Globus pallidus (tissue), 1 donor: ENCODE data around the gene KNOP1.

Experiments
- DNase-seq: peaks from one replicate; pipeline ENCODE4 v3.0.0-alpha.2; 2015; ENCODE audit warnings: low spot score

The KNOP1 gene, protein sequence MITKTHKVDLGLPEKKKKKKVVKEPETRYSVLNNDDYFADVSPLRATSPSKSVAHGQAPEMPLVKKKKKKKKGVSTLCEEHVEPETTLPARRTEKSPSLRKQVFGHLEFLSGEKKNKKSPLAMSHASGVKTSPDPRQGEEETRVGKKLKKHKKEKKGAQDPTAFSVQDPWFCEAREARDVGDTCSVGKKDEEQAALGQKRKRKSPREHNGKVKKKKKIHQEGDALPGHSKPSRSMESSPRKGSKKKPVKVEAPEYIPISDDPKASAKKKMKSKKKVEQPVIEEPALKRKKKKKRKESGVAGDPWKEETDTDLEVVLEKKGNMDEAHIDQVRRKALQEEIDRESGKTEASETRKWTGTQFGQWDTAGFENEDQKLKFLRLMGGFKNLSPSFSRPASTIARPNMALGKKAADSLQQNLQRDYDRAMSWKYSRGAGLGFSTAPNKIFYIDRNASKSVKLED

DNA sequence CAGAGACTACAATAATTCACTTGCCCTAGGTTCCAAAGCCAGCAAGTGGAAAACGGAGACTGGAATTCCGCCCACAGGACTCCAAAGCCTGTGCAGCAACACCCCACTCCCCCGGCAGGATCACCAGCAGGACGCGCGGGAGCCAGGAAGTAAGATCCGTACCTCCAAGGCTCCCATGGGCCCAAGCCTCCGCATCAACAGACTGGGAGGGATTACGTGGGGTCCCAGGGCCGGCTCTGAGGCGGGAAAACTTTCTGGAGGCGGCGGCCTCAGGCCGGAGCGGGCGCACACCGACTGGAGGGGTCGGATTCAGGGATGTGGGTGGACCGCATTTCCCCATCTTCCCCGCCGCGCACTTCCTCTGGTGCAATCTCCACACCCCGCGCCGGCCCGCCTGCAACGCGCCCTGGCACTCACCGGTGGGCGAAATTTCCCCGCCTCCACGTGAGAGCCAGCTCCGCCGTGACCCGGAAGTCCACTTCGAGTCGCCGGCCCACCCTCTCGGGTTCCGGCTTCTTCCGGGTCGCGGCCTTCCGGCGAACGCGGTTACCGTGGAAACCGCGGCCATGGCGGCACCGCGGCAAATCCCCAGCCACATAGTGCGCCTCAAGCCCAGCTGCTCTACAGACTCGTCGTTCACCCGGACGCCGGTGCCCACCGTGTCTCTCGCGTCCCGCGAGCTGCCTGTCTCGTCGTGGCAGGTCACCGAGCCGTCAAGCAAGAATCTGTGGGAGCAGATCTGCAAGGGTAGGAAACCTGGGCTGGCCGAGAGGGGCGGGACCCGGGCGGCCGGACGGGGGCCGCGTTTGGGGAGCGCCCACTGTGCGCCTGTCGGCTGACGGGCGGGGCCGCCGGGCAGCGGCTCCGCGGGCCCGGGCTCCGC is at the start of gene KNOP1, which contains the start of gene IQCK:
TSS of gene KNOP1 (minus strand) at position 487 of the 883 bp plus-strand sequence. CDS start 3,192 bp downstream, outside the sequence.
TSS of gene IQCK (plus strand) at position 531 of the 883 bp plus-strand sequence. CDS start at position 567, 36 bp downstream.
- DNase-seq: peak; percentile 88

DNA sequence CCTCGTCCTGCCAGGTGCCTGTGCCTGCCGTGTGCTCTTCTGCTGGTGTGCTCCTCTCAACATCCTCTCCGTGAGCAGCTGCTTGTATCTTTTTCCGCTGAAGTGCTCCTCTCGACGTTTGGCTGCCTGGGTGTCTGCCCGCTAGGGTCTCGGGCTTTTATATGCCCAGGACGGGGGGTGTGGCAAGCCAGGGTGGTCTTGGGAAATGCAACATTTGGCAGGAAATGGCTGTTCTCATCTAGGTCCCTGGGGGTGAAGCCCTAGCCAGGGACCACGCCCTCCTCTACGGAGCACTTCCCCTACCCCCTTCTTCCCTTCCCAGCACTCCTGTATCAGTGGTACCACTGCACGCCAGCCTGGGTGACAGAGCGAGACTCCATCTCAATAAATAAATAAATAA is 49.5 kb upstream of the KNOP1 start:
- DNase-seq: no peak

DNA sequence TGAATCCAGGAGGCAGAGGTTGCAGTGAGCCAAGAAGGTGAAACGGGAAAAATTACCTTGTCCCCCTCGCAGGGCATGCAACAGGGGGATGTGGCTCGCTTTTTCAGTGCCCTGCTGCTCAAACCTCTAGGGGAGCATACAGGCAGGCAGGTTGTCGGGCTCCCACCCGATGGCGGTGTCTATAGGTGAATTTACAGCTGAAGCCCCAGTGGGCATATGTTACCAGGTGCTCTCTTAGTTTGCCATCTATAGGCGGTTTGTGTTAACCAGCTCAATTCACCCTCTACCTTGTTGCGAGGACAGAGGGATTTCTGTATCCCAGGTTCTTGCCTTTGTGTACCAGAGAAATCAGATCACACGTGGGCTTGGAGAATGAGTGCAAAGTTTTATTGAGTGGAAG is 49.0 kb upstream of the KNOP1 start:
- DNase-seq: no peak

DNA sequence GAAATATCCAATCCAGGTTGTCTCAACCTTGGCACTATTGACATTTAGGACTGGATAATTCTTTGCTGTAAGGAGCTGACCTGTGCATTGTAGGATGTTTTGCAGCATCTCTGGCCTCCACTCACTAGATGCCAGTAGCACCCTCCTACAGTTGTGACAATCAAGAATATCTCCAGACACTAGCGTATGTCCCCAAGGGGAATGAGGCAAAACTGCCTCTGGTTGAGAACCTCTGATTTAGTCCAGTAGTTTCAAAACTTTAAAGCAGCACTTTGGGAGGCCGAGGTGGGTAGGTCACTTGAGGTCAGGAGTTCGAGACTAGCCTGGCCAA is 48.5 kb upstream of the KNOP1 start:
- no peak for DNase-seq

DNA sequence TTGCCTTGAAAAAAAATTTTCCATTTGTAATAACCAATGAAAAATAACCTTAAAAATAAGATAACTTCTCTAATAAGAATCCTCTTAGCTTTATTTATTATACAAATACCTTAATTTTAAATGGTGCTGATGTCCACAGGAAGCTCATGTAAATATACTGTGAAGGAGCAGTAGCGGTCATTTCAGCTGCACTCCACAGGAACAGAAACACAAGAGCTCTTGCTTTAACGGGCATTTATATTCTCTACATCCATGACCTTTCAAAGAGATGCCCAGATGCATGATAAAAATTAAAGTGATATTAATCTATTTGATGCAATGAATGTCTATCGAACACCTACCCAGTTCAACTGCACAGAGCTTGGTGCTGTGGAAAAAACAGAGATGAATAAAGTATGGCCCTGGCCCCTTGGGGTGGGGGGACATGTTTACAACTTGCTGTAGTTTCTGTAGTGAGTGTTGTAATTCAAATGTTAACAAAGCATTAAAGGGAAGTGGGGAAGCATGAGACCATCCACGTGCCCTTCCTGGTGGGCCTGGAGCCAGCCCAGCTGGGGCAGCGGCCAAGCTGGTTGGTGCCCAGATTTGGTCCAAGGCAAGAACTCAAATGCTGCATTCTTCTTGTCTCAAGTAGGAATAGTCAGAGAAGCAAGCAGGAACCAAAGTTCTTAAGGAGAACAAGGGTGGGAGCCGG is 48.0 kb upstream of the KNOP1 start:
- DNase-seq: peak; percentile 93

DNA sequence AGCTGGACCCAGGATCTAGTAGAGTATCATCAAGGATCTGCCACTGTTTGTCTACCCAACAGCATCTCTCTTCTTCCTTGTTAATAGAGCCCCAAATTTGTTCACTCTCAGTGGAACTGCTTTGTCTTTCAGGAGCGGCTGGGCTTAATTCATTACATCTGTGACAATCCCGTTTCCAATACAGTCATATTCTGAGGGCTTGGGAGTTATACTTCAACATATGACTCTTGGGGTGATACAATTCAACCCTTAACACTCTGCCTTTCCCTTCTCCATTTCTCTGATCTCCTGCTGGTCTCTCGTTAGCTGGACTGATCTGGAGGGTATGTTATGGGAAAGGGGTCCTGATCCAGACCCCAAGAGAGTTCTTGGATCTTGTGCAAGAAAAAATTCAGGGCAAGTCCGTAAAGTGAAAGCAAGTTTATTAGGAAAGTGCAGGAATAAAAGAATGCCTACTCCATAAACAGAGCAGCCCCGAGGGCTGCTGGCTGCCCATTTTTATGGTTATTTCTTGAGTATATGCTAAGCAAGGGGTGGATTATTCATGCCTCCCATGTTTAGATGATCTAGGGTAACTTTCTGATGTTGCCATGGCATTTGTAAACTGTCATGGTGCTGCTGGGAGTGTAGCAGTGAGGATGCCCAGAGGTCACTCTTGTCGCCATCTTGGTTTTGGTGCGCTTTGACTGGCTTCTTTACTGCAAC is 42.5 kb upstream of the KNOP1 start:
- DNase-seq: no peak

DNA sequence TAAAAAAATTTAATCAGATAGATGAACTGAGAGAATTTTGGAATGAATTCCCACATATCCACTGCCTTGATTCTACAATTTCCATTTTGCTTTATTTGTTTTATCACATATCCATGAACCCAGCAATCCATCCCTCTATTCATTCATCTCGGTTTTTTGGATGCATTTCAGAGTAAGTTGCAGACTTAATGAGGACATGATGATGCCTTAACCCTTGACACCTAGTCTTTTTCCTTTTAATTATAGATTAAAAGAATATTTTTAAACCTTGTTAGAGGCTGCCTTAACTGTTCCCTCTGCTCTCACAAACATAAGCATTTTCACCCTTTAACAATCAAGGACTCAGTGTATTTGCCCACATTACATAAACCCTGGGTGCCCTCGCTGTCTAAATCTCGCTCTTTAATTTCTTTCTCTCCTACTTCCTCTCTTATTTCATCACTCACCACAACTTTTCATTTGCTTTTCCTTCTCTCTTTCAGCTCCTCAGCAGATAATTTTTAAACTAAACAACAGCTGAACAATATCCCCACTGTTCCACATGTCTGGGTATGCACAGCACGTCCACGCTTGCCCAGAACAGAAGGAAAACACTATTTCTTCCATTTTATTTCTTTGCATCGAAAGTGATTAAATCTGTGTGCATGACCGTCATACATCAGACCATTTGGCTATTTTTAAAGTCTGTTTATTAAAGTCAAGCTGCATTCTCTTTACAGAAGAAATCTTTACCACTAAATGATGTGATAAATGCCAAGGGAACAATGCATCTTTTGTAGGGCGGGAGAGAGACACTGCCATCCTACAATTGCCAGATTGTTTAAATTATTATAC is 40.0 kb upstream of the KNOP1 start:
- DNase-seq: peak; percentile 92

DNA sequence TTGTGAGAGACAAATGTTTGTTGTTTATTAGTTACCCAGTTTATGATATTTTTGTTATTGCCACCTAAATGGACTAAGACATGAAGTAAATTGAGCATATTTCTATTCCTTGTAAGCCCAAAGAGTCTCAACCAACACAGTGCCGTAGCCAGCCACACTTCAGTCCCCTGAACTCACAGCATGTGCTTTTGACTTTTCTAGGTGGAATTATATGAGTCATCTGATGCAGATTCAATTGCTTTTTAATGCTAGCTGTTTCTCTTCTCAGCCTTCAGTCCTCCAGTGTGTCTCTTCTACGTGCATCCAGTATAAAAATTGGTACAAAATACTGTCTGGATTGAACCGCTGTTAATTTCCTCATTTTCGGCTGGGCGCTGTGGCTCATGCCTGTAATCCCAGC is 39.0 kb upstream of the KNOP1 start:
- no peak for DNase-seq

DNA sequence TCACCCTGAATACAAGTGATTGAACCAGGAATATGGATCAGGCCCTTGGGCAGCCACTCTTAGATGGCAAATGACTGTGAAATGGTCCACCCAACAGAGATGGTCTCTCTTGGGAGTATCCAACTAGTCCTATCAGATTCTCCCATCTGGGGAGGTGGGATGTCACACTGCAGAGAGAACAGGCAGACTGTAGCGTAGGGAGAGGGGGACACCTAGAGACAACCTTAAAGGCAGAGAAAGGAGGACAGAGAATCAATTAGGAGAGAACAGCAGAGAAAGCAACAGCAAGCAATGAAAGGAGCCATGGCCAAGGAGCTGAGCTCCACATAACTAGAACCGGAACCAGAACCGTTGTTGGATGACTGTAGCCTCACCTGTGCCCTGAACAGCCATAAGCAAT is 37.2 kb upstream of the KNOP1 start:
- no peak for DNase-seq

DNA sequence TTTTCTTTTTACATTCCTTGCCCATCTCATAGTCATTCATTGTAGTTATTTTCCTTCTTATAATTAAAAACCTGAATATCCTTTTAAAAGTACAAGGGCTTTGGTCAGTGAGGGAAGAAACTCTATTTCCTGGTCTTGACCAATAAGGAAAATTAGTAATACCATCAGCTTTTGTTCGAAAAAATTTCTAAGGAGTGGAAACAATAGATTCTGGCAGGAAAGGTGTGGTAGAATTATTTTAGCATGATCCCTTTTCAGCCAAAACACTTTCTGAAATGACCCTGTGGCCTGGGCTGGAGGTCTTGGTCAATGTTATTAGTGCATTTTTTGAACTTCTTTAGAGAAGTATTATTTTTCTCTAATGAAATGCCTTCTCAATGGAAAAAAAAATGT is 36.6 kb upstream of the KNOP1 start:
- no peak for DNase-seq

DNA sequence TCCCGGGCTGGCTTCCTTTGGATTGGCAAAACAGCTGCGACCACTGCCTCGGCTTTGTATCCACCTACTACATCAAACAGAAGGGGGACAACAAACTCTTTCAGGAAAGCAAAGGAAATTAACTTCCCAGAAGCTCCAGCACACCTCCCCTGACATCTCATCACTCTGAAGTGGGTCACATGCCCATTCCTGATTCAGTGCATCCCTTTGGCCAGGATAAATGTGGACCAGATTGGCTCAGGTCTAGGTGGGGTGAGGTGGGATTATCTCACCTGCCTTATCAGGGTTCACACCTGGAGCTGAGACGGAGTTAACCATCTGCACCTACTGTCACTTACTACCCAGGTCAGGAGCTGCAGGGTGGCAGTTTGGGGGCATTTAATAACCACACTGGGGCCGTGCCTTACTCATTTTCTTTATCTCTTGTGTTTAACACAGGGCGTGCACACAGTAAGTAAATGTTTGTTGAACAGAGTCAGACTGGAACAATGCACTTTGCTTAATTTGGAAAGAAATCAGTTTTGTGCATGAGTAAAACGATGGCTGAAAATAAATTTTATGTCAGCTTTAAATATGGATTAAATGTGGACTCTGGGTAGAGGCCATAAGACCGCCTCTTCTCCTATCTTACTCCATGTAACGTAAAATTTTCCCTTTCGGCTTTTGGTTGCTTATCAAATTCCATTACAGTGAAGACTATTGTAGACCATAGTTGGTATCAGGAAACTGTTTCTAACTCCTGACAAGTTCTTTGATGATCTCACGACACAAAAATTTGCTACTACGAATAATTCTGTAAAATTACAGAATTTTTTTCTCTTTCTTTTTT is 36.0 kb upstream of the KNOP1 start:
- no peak for DNase-seq

DNA sequence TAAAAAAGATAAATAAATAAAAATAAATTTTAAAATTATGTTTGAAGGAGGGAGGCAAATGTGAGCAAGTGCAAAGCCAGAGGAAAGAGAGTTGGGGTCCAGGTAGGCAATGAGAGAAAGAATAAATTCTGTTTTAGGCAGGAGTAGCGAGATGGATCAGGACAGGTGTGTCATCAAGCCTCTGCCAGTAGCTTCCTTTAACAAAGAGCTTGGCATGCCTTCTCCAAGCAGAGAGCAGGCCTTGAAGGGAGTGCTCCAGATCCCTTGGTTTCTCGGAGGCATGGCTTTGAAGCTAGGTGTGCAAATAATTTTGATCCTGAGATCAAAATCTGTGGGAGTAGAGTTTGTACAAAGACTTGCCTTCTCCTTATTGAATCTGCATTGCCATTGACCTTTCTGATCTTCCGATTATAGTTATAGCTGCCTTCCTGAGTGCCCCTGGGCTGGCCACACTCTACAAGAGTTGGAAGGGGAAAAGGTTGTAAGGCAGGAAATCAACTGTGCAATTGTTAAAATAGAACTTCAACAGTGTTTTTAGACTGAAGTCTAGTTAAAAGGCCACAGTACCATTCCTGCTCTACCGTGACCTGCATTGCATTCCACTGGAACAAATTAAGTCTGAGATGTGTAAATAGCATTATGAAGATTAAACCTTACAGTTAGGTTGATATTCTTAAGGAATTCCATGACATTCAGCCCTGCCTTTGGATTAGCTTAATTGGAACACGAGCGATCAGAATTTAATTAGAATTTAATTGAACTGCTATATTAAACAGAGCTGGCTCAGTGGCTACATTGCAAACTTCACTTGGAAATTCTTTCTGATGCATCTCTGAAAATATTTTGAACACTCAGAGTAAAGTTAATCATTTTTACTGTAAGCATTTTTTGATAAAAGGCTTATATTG is 33.7 kb upstream of the KNOP1 start:
- DNase-seq: no peak

DNA sequence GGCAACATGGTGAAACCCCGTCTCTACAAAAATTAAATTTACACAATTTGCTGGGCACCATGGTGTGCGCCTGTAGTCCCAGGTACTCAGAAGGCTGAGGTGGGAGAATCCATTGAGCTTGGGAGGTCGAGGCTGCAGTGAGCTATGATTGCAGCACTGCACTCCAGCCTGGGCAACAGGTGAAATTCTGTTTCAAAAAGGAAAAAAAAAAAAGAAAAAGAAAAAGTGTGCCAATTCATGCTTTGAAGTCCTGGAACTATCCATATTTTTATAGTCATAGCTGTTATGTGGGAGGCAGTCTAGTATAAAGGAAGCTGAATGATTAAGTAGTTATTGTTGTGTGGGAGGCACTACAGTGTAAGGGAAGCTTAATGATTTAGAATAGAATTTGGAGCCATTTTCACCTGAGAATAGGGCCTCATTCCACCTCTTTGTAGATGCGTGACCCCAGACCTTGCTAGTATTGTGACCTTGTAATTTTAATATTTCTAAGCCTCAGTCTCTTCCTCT is 31.6 kb upstream of the KNOP1 start:
- DNase-seq: no peak

DNA sequence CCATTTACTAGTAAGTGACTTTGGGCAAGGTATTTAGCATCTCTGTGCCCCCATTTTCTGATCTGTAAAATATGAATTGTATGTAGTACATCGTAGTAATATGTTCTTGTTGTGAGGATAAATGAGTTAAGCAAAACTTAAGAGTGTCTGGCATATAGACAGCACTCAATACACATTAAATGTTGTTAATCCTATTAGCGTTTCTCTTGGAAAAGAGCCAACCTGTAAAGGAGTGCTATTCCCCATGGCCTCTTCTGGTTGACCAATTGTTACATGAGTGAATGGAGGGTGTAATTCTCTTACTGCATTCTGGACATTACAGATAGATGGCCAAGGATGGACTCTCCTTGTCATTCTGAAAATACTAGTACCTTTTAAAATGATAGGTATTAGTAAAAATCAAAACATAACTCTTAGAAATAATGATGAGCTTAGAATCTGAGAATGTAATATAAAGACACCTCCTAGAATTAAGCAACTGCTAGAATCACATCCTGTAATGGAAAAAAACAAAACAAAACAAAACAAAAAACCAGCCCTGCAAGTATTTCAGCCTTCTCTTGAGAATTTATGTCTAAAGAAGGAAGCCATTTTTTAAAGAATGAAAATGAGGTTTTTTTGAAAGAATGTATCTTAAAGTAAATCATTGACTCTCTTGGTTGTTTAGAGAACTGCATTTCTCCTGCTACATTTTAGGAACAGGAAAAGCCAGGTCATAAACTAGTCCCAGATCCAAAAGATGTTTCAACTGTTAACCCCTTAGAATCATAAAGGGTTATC is 30.6 kb upstream of the KNOP1 start:
- DNase-seq: no peak

DNA sequence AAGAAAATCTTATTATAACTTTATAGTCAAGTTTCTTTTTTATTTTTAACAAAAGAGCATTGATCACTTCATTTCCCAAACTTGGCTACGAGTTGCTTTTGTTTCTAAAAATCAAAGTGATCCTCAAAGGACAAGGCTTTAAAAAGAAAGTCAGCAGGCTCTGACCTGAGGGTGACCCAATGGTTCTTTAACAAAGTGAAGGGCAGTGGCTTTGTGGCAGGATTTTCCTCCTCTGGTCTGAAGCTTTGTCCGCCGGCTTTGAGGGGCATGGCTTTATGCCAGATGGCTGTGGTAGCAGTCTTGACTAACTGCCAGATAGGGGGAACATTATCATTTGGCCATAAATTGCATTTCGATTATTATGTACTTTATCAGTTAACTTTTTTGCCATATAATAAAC is 28.5 kb upstream of the KNOP1 start:
- DNase-seq: no peak

DNA sequence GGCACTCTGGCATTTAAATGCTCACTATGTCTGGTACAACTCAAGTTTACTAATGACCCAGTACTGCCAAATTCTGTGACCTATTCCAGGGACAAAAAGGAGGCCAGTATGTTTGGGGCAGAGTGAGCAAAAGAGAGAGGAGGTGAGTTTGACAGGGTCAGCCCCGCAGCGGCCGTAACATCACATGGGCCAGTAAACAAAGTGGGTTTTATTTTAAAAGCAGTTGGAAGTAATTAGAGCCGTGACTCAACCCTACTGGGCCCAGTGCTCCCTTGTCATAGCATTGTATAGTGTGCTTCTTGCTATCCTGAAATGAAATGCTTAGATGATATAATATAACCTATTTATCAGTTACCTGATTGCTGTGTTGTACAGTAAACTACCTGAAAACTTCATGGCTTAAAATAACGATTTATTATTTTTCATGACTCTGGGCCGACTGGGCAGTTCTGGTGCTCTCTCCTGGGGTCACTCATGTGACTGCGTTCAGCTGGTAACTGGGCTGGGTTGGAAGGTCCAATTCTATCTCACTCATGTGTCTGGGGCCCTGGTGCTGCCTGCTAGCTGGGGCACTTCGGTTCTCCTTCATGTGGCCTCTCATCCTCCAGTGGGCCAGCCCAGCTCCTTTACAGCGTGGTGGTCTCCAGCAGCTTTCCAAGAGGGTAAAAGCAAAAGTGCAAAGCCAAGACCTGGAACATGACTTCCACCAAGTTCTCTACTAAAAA is 27.4 kb upstream of the KNOP1 start:
- DNase-seq: no peak

DNA sequence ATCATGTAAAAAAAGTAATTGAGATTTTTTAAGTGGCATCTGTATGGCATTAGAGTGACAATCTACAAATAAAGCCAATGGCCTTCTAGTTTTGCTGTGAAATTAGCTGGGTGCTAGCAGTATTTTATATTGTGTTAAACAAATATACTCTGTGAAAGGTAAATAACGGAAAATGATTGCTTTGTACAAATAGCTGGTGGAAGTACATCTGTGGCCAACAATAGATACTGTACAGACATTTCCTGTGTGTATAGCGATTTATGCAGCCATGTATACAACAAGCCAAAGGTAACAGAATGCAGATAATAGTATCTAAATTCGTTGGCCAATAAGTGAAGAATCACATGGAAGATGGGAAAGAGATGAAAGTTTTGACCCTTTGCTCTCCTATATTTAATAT is 26.6 kb upstream of the KNOP1 start:
- no peak for DNase-seq
